A549 treated with dexamethasone at 1 μM for 4 hours (cell line): ENCODE data around the gene TCP11X2. TPM values are rescaled to one million over a fixed set of nuclear protein-coding genes. Genes with fewer than 3 reads are reported as not detected.

Experiments used
- total RNA-seq: library from RNA; stranded (reverse); fragments of 200-300 nt; extraction: Qiagen RNA extraction; gene quantifications from 5 replicates; pipeline ENCODE4 v1.2.3, GENCODE V29; 2022

TCP11X2 gene
- total RNA-seq: not detected in 5 replicates

DNA sequence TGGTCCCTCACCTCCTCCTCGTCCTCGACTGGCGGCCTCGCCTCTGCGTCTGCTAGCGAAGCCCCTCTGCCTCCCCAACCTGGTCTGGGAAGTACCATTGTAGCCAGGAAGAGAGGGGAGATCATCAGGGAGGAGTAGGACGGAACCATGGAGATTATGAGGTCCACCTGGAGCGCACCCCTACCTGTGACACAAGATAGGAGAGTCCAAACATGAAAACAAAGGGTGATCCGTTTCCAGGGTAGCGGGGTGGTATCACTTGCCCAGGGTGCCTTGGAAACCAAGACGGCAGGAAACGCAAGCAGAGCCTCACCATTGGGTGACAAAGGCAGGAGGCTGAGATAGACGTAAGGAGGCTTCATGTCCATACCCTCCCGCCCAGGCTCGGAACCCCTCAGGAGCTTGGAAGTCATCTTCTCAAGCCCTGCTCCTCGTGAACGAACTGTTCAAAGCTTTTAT is at the start of gene TCP11X2:
Gene TCP11X2 (minus strand): TSS at position 51 of the 459 bp plus-strand sequence.

DNA sequence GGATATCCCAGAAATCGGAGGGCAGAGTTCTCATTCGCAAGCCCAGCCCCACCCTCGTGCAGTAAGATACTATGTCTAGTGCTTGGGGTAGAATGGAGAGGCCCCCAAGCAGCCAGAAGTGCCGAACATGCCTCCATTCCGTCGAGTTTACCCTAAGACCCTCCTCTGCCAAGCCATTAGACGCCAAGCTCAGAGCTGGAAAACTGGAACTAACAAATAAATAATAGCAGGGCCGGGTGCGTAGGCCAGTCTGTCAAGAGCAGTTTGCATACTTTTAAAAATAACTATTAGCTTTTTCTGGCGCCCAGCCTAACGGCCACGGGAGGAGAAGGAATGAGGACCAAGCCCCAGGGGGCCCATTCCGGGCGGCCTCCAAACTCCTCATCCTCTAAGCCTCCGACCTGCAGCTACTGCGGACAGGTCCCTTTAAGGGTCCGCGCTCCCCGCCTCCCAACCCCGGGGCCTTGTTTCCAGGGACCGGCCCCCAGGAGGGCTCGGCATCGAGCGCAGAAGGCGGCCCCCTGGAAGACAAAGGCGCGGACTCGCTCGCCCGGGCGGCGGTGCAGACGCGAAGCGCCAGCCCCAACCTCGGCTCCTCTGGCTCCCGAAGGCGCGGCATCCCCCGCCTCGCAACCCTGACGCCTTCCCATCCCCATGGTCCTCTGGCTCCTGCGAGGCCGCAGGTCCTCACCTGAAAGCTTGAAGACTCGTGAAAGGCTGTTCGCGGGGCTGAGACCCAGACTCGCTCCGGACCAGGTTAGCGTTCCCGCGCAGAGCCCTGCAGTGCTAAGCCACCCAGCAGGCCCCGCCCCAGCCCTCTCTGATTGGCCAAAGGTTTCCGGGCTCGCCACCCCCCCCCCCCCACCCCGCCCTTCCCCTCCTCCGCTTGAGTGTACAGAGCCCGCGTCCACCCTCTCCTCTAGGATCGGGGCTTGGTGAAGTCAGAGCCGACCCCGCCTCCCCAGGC is 44.6 kb upstream of the TCP11X2 start, which contains the start of gene TMSB15A:
Gene TMSB15A (minus strand): TSS at position 765 of the 967 bp plus-strand sequence.

GRCh38 chrX:102439908-102440307 is 31.7 kb downstream of the TCP11X2 start, which contains the start of gene NXF2B:
Gene NXF2B, minus strand, starts transcription at chrX:102440008. Its CDS starts 59,972 bp downstream, at chrX:102380036.

Other genes with a start within 250 kb of the TCP11X2 start
- 0.07 TPM in 1 of 5 replicates, not detected in the others for gene NXF2, start 224.6 kb downstream of the TCP11X2 start, total RNA-seq
- gene NXF2B, start 31.8 kb downstream of the TCP11X2 start, total RNA-seq: not detected in 5 replicates
- gene TMSB15A, start 44.9 kb upstream of the TCP11X2 start, total RNA-seq: 0.34 to 1.6 TPM (median 0.55 TPM) in 5 replicates
- 9.0 to 13.7 TPM (median 9.7 TPM) in 5 replicates for gene ARMCX5, start 127.7 kb upstream of the TCP11X2 start, total RNA-seq
- gene GPRASP1, start 179.7 kb upstream of the TCP11X2 start, total RNA-seq: 0.24 to 0.35 TPM (median 0.26 TPM) in 5 replicates
- gene GPRASP2, start 240.6 kb upstream of the TCP11X2 start, total RNA-seq: 4.3 to 6.2 TPM (median 5.5 TPM) in 5 replicates
- 2.9 to 3.8 TPM (median 3.5 TPM) in 5 replicates for gene GPRASP3, start 248.9 kb upstream of the TCP11X2 start, total RNA-seq